Gastrocnemius medialis (tissue), 4 donors: ENCODE results near the gene MINDY4. TPM values are rescaled to one million over a fixed set of nuclear protein-coding genes. Genes with fewer than 3 reads are reported as not detected.

ENCODE experiments used
- ATAC-seq, 2 donors: fragments of 150-250 bp; one replicate each; pipeline ENCODE4 v1.9.1; 2016
- DNase-seq, 2 donors: peaks; one replicate each; pipeline ENCODE4 v3.0.0-alpha.2; 2019
- H3K27ac ChIP-seq, 4 donors: fragments of 200-600 bp; sonication (generic); 1 replicate in 1 of 4; 2 replicates in 3 of 4; pipeline ENCODE4 v1.5.1; 2016 to 2018; ENCODE audit warnings: mild to moderate bottlenecking in 2 of 4, moderate library complexity in 1 of 4
- H3K27me3 ChIP-seq, 3 donors: fragments of 200-600 bp; sonication (generic) in 2 of 3; 1 replicate in 1 of 3; 2 replicates in 2 of 3; pipeline versions ENCODE4 v1.5.1 to v1.6.0; 2016 to 2019; ENCODE audit warnings: mild to moderate bottlenecking in 1 of 3, moderate library complexity in 1 of 3
- H3K36me3 ChIP-seq, 2 donors: fragments of 200-600 bp; sonication (generic) in 1 of 2; one replicate each; pipeline ENCODE4 v1.5.1; 2017 to 2018
- H3K4me1 ChIP-seq, 2 donors: fragments of 200-600 bp; sonication (generic) in 1 of 2; one replicate each; pipeline ENCODE4 v1.5.1; 2016 to 2017; ENCODE audit warnings: mild to moderate bottlenecking in 2 of 2
- H3K4me3 ChIP-seq, 4 donors: fragments of 200-600 bp; sonication (generic) in 3 of 4; 1 replicate in 1 of 4; 2 replicates in 3 of 4; pipeline ENCODE4 v1.5.1; 2016 to 2019; ENCODE audit warnings: mild to moderate bottlenecking in 2 of 4
- H3K9me3 ChIP-seq, 3 donors: fragments of 200-600 bp; sonication (generic) in 2 of 3; 1 replicate in 1 of 3; 2 replicates in 2 of 3; pipeline ENCODE4 v1.5.1; 2016 to 2019
- POLR2A ChIP-seq, 2 donors: fragments of 450-650 bp; IDR thresholded peaks; one replicate each; pipeline ENCODE4 v1.6.1; 2017; ENCODE audit warnings: antibody characterized with exemption in 2 of 2, mild to moderate bottlenecking in 2 of 2, moderate library complexity in 2 of 2
- in situ Hi-C, 4 donors: fragments of 200-750 bp; cut with MboI; loops; one replicate each; pipeline versions ENCODE4 v1.15.0 to v1.8.0; 2017; ENCODE audit warnings: low sequenced_read_pairs in 4 of 4
- intact Hi-C: fragments of 100-400 bp; cut with DNase I; formaldehyde crosslinking; loops from one replicate; pipeline ENCODE4 v1.15.1; 2023; ENCODE audit warnings: low total_unique reads
- total RNA-seq, 4 donors: library from RNA; depleted of rRNA; stranded (reverse); fragments of >200 nt; gene quantifications; one replicate each; pipeline versions ENCODE4 v1.1.0 to v1.2.3, GENCODE V29; 2016
- TF ChIP-seq, protein P1 (sequence below), 5 experiments: fragments of 450-650 bp in 3 of 5; fragments of 200-600 bp in 2 of 5; sonication (generic) in 2 of 5; IDR thresholded peaks in 4 of 5; conservative IDR thresholded peaks in 1 of 5; 1 replicate in 4 of 5; 2 replicates in 1 of 5; pipeline ENCODE4 v1.5.1; 2016 to 2019; ENCODE audit warnings: antibody characterized with exemption in 5 of 5, mild to moderate bottlenecking in 3 of 5, moderate library complexity in 3 of 5

MINDY4 gene
- total RNA-seq, 4 donors from 2014 or later: 1.4 to 4.3 (median 3.0) TPM

DNA sequence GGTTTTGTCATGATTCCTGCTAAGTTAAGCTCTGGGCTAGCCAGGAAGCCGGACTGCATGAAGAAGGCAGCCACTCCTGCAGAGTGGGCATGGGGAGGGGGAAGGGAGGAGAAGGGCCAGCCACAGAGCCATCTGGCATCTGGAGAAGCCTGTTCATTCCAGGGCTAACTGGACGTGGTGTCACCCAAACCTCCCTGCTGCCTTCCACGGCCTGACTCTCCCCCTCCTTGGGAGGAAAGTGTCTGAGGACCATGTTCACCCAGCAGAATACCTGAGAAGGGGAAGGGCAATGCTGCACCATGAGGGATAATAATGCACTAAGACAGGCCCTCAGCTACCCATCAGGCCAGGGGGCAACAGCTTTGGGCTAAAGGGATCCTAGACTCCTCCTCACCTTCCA lies 155.8 kb downstream of the MINDY4 start:
- no peak overlapping the region for H3K4me3 ChIP-seq
- ATAC-seq: no peak
- TF ChIP-seq POLR2A (IDR thresholded peaks at IDR 0.05): no peak
- DNase-seq: peak in 1 of 2 donors; percentile 1
- no peak overlapping the region for H3K27ac ChIP-seq
- intact Hi-C loops (no loop called here), in situ Hi-C loops (no loop called here)
- peaks cover 8 to 18% of the 10 kb centered on the region in 2 donors for H3K4me1 ChIP-seq
- no peaks in the 10 kb centered on the region for H3K27me3 ChIP-seq
- H3K9me3 ChIP-seq: no peaks in the 10 kb centered on the region
- H3K36me3 ChIP-seq: no peaks in the 10 kb centered on the region

DNA sequence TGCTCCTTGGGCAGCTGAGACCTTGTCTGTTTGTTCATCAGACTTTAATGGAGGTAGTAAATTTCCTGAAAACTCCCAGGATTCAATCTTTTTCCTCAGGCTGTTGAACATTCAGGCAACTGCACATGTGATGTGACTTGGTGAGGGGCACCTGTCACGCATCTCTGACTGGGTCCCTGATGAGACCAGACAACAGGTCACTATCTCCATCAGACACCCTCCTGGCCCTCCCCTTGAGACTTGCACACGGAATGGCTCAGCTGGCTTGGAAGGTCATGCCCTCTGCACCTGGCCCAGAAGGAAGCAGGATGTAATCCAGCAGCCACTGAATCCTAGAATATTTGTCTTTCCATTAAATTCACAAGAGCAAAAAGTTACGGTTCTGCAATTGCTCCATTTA lies 156.3 kb downstream of the MINDY4 start:
- Histone ChIP-seq H3K27me3 (no peaks in the 10 kb centered on the region), H3K27ac (no peak overlapping the region), H3K4me1 (peaks cover 9 to 18% of the 10 kb centered on the region in 2 donors), H3K36me3 (no peaks in the 10 kb centered on the region), H3K4me3 (no peak overlapping the region), H3K9me3 (no peaks in the 10 kb centered on the region)
- in situ Hi-C loops (no loop called here), intact Hi-C loops (no loop called here)
- ATAC-seq (no peak), DNase-seq (no peak)
- TF ChIP-seq, protein P1, sequence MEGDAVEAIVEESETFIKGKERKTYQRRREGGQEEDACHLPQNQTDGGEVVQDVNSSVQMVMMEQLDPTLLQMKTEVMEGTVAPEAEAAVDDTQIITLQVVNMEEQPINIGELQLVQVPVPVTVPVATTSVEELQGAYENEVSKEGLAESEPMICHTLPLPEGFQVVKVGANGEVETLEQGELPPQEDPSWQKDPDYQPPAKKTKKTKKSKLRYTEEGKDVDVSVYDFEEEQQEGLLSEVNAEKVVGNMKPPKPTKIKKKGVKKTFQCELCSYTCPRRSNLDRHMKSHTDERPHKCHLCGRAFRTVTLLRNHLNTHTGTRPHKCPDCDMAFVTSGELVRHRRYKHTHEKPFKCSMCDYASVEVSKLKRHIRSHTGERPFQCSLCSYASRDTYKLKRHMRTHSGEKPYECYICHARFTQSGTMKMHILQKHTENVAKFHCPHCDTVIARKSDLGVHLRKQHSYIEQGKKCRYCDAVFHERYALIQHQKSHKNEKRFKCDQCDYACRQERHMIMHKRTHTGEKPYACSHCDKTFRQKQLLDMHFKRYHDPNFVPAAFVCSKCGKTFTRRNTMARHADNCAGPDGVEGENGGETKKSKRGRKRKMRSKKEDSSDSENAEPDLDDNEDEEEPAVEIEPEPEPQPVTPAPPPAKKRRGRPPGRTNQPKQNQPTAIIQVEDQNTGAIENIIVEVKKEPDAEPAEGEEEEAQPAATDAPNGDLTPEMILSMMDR (IDR thresholded peaks at IDR 0.05 in 4 of 5, conservative IDR thresholded peaks at IDR 0.05 in 1 of 5): no peak
- TF ChIP-seq POLR2A (IDR thresholded peaks at IDR 0.05): no peak

DNA sequence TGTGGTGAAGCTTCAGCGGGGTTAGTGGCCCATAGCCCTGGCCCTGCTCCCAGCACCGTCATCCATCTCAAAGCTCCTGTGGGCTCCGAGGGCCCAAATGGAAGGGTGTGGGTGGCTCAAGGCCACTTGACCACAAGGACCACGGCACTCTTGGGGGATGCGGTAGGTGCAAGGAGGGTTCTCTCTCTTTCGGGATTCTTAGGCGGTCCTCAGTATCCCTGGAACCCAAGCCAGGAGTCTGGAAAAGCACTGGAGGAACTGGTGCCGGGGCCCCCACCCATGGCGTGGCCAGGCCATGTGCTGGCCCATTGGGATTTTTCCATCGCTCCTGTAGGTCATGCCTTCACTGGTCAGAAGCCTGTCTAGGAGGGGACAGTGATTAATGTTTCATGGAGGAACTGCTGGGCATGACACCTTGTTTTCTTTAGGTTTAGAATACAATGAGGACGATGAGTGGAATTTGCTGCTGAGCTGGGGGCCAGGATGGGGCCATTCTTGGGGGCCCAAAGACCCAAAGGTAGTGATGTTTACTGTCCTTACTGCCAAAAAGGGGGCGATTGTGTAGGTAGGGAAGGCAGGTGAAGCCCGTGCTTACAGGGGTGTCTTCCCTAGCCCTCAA lies 157.1 kb downstream of the MINDY4 start:
- in situ Hi-C loops (no loop called here), intact Hi-C loops (no loop called here)
- Histone ChIP-seq H3K27me3 (no peaks in the 10 kb centered on the region), H3K36me3 (no peaks in the 10 kb centered on the region), H3K4me3 (no peak overlapping the region), H3K9me3 (no peaks in the 10 kb centered on the region), H3K4me1 (peaks cover 9 to 18% of the 10 kb centered on the region in 2 donors), H3K27ac (no peak overlapping the region)
- ATAC-seq (no peak), DNase-seq (no peak)
- TF ChIP-seq, protein P1 (IDR thresholded peaks at IDR 0.05 in 4 of 5, conservative IDR thresholded peaks at IDR 0.05 in 1 of 5): no peak
- TF ChIP-seq POLR2A (IDR thresholded peaks at IDR 0.05): no peak

DNA sequence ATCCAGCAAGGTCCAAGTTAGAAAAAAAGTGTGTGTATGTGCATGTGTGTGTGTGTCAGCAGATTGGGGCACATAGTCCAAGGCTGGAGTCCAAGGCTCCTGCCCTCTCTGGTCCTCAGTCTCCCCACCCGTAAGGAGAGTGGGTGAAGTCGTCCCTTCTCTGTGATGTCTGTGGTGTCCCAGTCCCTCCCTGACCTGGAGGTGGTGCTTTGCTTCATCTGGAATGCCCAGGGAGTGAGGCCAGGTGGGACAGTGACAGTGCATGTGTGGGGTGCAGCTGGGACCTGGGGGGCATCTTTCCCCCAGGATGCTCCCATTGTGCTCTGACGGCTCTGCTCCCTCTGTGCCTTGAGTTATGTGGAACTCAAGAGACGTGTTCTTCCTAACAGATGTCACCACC lies 158.5 kb downstream of the MINDY4 start:
- in situ Hi-C loops (no loop called here), intact Hi-C loops (loop anchor here (10.0 kb wide), 1 partner anchor 125 kb away; no protein-coding TSS in a partner anchor)
- DNase-seq: no peak
- no peaks in the 10 kb centered on the region for H3K36me3 ChIP-seq
- H3K4me1 ChIP-seq: peaks cover 9 to 18% of the 10 kb centered on the region in 2 donors
- no peaks in the 10 kb centered on the region for H3K27me3 ChIP-seq
- H3K9me3 ChIP-seq: no peaks in the 10 kb centered on the region
- no peak overlapping the region for H3K27ac ChIP-seq
- TF ChIP-seq POLR2A (IDR thresholded peaks at IDR 0.05): no peak
- TF ChIP-seq, protein P1 (IDR thresholded peaks at IDR 0.05 in 4 of 5, conservative IDR thresholded peaks at IDR 0.05 in 1 of 5): no peak
- H3K4me3 ChIP-seq: no peak overlapping the region
- no peak for ATAC-seq

DNA sequence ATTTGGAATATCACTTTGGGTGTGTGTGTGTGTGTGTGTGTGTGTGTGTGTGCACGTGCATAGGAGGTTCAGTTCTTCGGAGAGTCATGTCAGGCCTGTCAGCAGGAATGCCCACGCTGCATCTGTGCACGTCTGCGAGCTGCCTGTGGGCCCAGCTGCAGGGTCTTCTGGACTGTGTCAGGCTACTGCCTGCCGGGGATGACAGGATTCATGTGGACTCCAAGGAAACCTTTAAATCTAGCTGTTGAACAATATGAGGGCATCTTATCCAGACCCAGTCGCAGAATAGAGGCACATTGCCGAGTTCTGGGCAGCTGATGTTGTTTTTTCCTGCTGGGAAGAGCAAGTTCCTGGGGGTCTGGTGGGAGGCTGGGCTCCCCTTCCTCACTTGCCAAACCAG lies 159.4 kb downstream of the MINDY4 start:
- Histone ChIP-seq H3K4me1 (peaks cover 13 to 18% of the 10 kb centered on the region in 2 donors), H3K27me3 (no peaks in the 10 kb centered on the region), H3K9me3 (no peaks in the 10 kb centered on the region), H3K36me3 (no peaks in the 10 kb centered on the region), H3K27ac (peak overlapping the region in 1 of 4 donors; percentile 30), H3K4me3 (no peak overlapping the region)
- TF ChIP-seq POLR2A (IDR thresholded peaks at IDR 0.05): no peak
- TF ChIP-seq, protein P1 (IDR thresholded peaks at IDR 0.05 in 4 of 5, conservative IDR thresholded peaks at IDR 0.05 in 1 of 5): no peak
- intact Hi-C loops (loop anchor here (10.0 kb wide), 1 partner anchor 126 kb away; no protein-coding TSS in a partner anchor), in situ Hi-C loops (no loop called here)
- ATAC-seq (no peak), DNase-seq (no peak)
